Measurements from ENCODE around the gene SREBF1.

- TF ChIP-seq EZH2 (IDR thresholded peaks at IDR 0.05) (no peak), CTCF (IDR thresholded peaks at IDR 0.05 in 2 of 3, conservative IDR thresholded peaks at IDR 0.05 in 1 of 3; ENCODE audit: borderline replicate concordance in 1 of 3, insufficient read depth in 1 of 3, low read depth in 2 of 3, low read length in 2 of 3) (no peak), SP1 (IDR thresholded peaks at IDR 0.05; ENCODE audit: low read depth) (no peak), POLR2AphosphoS5 (IDR thresholded peaks at IDR 0.05; ENCODE audit: low read depth, low read length) (peak; percentile 20; the same call in 1 of the 2 replicates), ZNF274 (IDR thresholded peaks at IDR 0.05; ENCODE audit: low read depth, low read length) (no peak), SRF (IDR thresholded peaks at IDR 0.05; ENCODE audit: low read depth) (no peak), ATF3 (IDR thresholded peaks at IDR 0.05) (no peak)
These were observed 21.8 kb downstream of the SREBF1 start for GRCh38 chr17:17815062-17815406.

Data from HCT116 (cell line).